ENCODE measurements around the gene SCAP. TPM values are rescaled to one million over a fixed set of nuclear protein-coding genes. Genes with fewer than 3 reads are reported as not detected.

The SCAP gene
- total RNA-seq = 10 to 100 TPM; 44.5 to 44.6 TPM

DNA sequence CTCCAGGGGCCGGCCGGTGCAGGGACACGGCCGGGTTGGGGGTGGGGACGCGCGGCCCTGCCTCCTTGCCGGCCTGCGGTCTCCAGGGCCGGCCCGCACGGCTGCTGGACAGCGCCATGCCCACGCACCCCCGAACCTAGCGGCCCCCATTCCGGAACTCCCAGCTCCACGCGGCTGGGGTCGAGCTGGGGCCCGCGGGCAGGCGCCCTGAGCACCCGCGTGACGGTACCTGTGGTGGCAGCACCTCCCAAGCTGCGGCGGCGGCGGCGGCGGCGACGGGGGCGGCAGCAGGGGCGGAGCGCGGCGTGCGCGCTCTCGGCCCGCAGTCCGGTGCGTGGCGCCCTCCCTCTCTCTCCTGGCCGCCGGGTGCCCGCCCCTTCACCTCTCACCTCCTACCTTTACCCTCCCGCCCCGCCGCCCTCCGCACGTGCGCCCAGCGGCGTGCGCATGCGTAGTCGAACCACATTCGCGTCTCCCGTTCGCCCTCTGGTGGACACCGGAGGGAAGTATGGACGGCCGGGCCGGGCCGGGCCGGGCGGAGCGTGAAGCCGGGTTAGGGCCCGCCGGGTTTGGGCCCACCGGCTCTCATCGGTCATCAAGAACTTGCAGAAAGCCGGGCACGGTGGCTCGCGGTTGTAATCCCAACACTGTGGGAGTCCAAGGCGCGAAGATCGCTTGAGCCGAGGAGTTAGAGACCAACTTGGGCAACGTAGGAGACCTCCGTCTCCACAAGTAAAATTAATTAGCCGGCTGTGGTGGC, at the start of gene SCAP:
Gene SCAP (minus strand): TSS at position 372 of the 760 bp plus-strand sequence. CDS start 32,948 bp downstream, outside the sequence.
- Mint-ChIP-seq H3K9me3 (no peaks in the 10 kb centered on the region), H3K4me3 (peak within 1 kb of the TSS; percentile 86), H3K36me3 (no peaks in the 10 kb centered on the region), H3K27ac (peak within 1 kb of the TSS; percentile 81), H3K27me3 (no peaks in the 10 kb centered on the region), H3K4me1 (ENCODE audit: low read depth) (peaks cover 33% of the 10 kb centered on the region)
- ChIA-PET POLR2A (interaction anchor here (1.5 to 2.1 kb wide), 4 partner anchors 13 to 312 kb away, joined by 3 to 13 read pairs (median 7); partner anchors contain the start of genes PTPN23 and SETD2), CTCF (interaction anchor here (0.6 to 4.9 kb wide), 15 partner anchors 10 to 502 kb away, joined by 3 to 144 read pairs (median 3); partner anchors contain the start of genes DHX30 and PTPN23)
- peak; percentile 97 for DNase-seq
- intact Hi-C loops (cut with micrococcal nuclease) = loop anchor here (1.0 kb wide), 3 partner anchors 38 to 306 kb away; partner anchors contain the start of genes ELP6 and SMARCC1

DNA sequence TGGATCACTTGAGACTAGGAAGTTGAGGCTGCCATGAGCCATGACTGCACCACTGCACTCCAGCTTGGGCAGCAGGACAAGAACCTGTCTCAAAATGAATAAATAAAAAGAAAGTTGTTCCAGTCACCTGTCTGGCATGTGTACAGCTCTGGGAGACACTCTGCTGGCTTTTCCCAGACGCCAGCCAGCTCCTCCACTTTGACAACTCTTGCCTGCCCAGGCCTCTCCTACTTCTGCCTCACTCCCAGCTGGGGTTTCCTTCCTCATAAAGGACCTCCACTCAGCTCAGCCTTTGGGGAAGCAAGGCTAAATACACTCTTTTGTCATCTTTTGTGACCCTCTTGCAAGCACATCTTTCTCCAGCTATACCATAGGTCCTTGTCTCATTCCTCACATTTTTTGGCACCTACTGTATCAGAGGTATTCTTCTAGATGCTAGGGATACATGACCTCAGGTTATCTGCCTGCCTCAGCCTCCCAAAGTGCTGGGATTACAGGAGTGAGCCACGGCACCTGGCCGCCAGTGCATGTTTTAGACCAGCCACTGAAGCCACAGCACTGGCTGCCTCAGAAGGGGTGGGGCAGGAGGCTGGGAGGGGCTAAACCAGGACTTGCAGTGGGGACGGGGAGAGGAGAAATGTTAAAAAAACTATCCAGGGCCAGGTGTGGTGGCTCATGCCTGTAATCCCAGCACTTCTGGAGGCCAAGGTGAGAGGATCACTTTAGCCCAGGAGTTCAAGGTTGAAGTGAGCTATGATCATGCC, 47.8 kb upstream of the SCAP start:
- Mint-ChIP-seq H3K4me1 (ENCODE audit: low read depth) (no peaks in the 10 kb centered on the region), H3K4me3 (no peak overlapping the region), H3K9me3 (peaks cover 5% of the 10 kb centered on the region), H3K27me3 (no peaks in the 10 kb centered on the region), H3K27ac (no peak overlapping the region), H3K36me3 (no peaks in the 10 kb centered on the region)
- intact Hi-C loops (cut with micrococcal nuclease) = no loop called here
- no peak for DNase-seq
- POLR2A ChIA-PET = interaction anchor here (1.5 kb wide), 1 partner anchor 258 kb away, joined by 5 read pairs; the partner anchor contains the start of gene SMARCC1
- CTCF ChIA-PET = interaction anchor here (0.8 to 3.5 kb wide), 11 partner anchors 10 to 467 kb away, joined by 3 to 38 read pairs (median 7); partner anchors contain the start of gene ELP6

GRCh38 chr3:47522082-47522987, 46.6 kb upstream of the SCAP start:
- Mint-ChIP-seq H3K9me3 (no peaks in the 10 kb centered on the region), H3K4me3 (no peak overlapping the region), H3K4me1 (ENCODE audit: low read depth) (no peaks in the 10 kb centered on the region), H3K27ac (no peak overlapping the region), H3K27me3 (no peaks in the 10 kb centered on the region), H3K36me3 (no peaks in the 10 kb centered on the region)
- DNase-seq = peak; percentile 88
- POLR2A ChIA-PET = interaction anchor here (0.8 to 1.5 kb wide), 4 partner anchors 259 to 280 kb away, joined by 4 to 6 read pairs (median 5); partner anchors contain the start of gene SMARCC1
- CTCF ChIA-PET = interaction anchor here (0.6 to 3.5 kb wide), 42 partner anchors 9 to 635 kb away, joined by 3 to 38 read pairs (median 4); partner anchors contain the start of genes DHX30, ELP6 and SCAP
- intact Hi-C loops (cut with micrococcal nuclease) = loop anchor here (1.0 kb wide), 1 partner anchor 267 kb away; no protein-coding TSS in a partner anchor

DNA sequence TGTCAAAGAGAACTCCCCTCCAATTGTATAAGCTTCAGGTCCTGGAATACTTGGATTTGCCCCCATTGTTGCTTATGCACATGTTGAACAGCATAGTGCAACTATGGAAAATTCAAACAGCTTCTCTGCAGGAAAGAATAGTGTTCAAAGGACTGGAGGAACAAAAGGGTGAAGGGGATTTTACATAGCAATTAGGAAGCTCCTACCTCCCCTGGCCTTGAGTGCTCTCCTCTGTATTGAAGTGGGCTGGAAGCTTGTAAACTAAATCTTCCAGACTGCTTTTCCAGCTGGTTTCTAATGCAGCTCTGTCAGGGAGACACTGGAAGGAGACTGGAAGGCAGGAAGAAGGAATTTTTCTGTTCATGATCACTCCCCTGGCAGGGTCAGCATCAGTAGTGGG, 45.0 kb upstream of the SCAP start:
- no peak overlapping the region for H3K4me3 Mint-ChIP-seq
- CTCF ChIA-PET = interaction anchor here (0.5 to 3.5 kb wide), 10 partner anchors 8 to 282 kb away, joined by 3 to 38 read pairs (median 6); partner anchors contain the start of genes DHX30 and ELP6
- intact Hi-C loops (cut with micrococcal nuclease) = no loop called here

GRCh38 chr3:47517937-47518336, 42.2 kb upstream of the SCAP start:
- no peaks in the 10 kb centered on the region for H3K36me3 Mint-ChIP-seq
- peaks cover 8% of the 10 kb centered on the region for H3K4me1 Mint-ChIP-seq (ENCODE audit: low read depth)
- H3K27me3 Mint-ChIP-seq = no peaks in the 10 kb centered on the region
- no peak overlapping the region for H3K4me3 Mint-ChIP-seq
- intact Hi-C loops (cut with micrococcal nuclease) = no loop called here
- H3K9me3 Mint-ChIP-seq = no peaks in the 10 kb centered on the region
- DNase-seq = no peak
- ChIA-PET CTCF (interaction anchor here (1.9 kb wide), 1 partner anchor 97 kb away, joined by 5 read pairs; no protein-coding TSS in a partner anchor), POLR2A (no interaction called here)
- no peak overlapping the region for H3K27ac Mint-ChIP-seq

More for the DNA sequence above, 45.0 kb upstream of the SCAP start:
- DNase-seq = no peak
- no peaks in the 10 kb centered on the region for H3K27me3 Mint-ChIP-seq
- POLR2A ChIA-PET = interaction anchor here (0.7 kb wide), 1 partner anchor 304 kb away, joined by 3 read pairs; no protein-coding TSS in a partner anchor
- no peaks in the 10 kb centered on the region for H3K4me1 Mint-ChIP-seq (ENCODE audit: low read depth)
- no peaks in the 10 kb centered on the region for H3K36me3 Mint-ChIP-seq
- no peaks in the 10 kb centered on the region for H3K9me3 Mint-ChIP-seq
- H3K27ac Mint-ChIP-seq = no peak overlapping the region

- CTCF ChIA-PET = interaction anchor here (0.6 to 1.5 kb wide), 2 partner anchors 56 to 94 kb away, joined by 3 to 5 read pairs; no protein-coding TSS in a partner anchor
- POLR2A ChIA-PET = no interaction called here
- Mint-ChIP-seq H3K4me3 (no peak overlapping the region), H3K4me1 (ENCODE audit: low read depth) (peaks cover 20% of the 10 kb centered on the region), H3K27ac (no peak overlapping the region), H3K27me3 (no peaks in the 10 kb centered on the region), H3K9me3 (no peaks in the 10 kb centered on the region), H3K36me3 (peaks cover 3% of the 10 kb centered on the region)
- intact Hi-C loops (cut with micrococcal nuclease) = no loop called here
- no peak for DNase-seq
These were observed 40.2 kb upstream of the SCAP start for GRCh38 chr3:47515864-47516319.

DNA sequence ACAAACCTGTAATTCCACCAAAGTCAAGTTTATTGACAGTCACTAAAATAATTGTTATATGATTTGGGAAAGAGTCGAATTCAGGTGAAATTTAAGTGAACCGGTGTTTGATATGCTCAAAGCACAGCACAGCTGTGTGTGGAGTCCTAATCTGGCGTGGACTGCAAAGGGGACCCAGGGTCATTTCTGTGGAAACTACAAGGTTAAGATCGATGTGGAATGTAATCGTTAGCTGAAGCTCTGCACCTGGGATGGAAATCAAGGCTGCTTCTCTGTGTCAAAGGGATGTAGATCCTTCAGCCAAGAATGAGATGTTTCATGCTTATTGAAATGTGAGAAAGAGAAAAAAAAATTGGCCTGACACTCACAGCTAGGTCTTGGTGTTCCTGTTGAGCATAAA, 39.4 kb upstream of the SCAP start:
- no peaks in the 10 kb centered on the region for H3K27me3 Mint-ChIP-seq
- ChIA-PET POLR2A (no interaction called here), CTCF (interaction anchor here (0.6 to 1.5 kb wide), 2 partner anchors 93 to 273 kb away, joined by 3 to 5 read pairs; no protein-coding TSS in a partner anchor)
- DNase-seq = no peak
- no peaks in the 10 kb centered on the region for H3K9me3 Mint-ChIP-seq
- peaks cover 3% of the 10 kb centered on the region for H3K36me3 Mint-ChIP-seq
- peaks cover 20% of the 10 kb centered on the region for H3K4me1 Mint-ChIP-seq (ENCODE audit: low read depth)
- intact Hi-C loops (cut with micrococcal nuclease) = no loop called here
- peak overlapping the region; percentile 56 for H3K4me3 Mint-ChIP-seq
- peak overlapping the region; percentile 25 for H3K27ac Mint-ChIP-seq

GRCh38 chr3:47513125-47513929, 37.6 kb upstream of the SCAP start, which contains the start of gene ELP6:
Gene ELP6 (minus strand): TSS chr3:47513712. CDS start chr3:47513590, 122 bp downstream.
- POLR2A ChIA-PET = interaction anchor here (0.6 kb wide), 1 partner anchor 11 kb away, joined by 3 read pairs; no protein-coding TSS in a partner anchor
- intact Hi-C loops (cut with micrococcal nuclease) = loop anchor here (1.0 to 5.0 kb wide), 5 partner anchors 38 to 537 kb away; partner anchors contain the start of genes CCDC12, DHX30 and SCAP
- H3K9me3 Mint-ChIP-seq = no peaks in the 10 kb centered on the region

GRCh38 chr3:47512416-47513124, 36.8 kb upstream of the SCAP start:
- POLR2A ChIA-PET = interaction anchor here (0.6 to 0.9 kb wide), 2 partner anchors 10 to 91 kb away, joined by 3 read pairs; no protein-coding TSS in a partner anchor
- peaks cover 20% of the 10 kb centered on the region for H3K4me1 Mint-ChIP-seq (ENCODE audit: low read depth)

More at GRCh38 chr3:47513125-47513929, 37.6 kb upstream of the SCAP start, which contains the start of gene ELP6:
- Mint-ChIP-seq H3K27me3 (no peaks in the 10 kb centered on the region), H3K4me1 (ENCODE audit: low read depth) (peaks cover 20% of the 10 kb centered on the region), H3K4me3 (peak within 1 kb of the TSS; percentile 97), H3K36me3 (peaks cover 9% of the 10 kb centered on the region), H3K27ac (peak within 1 kb of the TSS; percentile 98)
- peak; percentile 98 for DNase-seq
- CTCF ChIA-PET = interaction anchor here (0.7 to 4.8 kb wide), 4 partner anchors 9 to 94 kb away, joined by 3 to 32 read pairs (median 10); no protein-coding TSS in a partner anchor

More at GRCh38 chr3:47512416-47513124, 36.8 kb upstream of the SCAP start:
- Mint-ChIP-seq H3K27ac (peak overlapping the region; percentile 98), H3K4me3 (peak overlapping the region; percentile 97), H3K27me3 (no peaks in the 10 kb centered on the region), H3K9me3 (no peaks in the 10 kb centered on the region), H3K36me3 (peaks cover 11% of the 10 kb centered on the region)
- peak; percentile 41 for DNase-seq
- CTCF ChIA-PET = interaction anchor here (0.6 to 4.8 kb wide), 6 partner anchors 10 to 478 kb away, joined by 3 to 32 read pairs (median 4); no protein-coding TSS in a partner anchor
- intact Hi-C loops (cut with micrococcal nuclease) = loop anchor here (1.0 to 5.0 kb wide), 5 partner anchors 37 to 536 kb away; partner anchors contain the start of genes CCDC12, DHX30 and SCAP

All from activated CD4-positive, alpha-beta memory T cell treated with anti-CD3 and anti-CD28 coated beads for 36 hours (primary cell).